Body of pancreas (tissue), 4 donors: ENCODE measurements around the gene RFESD.

Experiments
- CTCF ChIP-seq, 7 experiments: fragments of 450-650 bp in 4 of 7; fragments of 200-600 bp in 3 of 7; sonication (generic) in 3 of 7; IDR thresholded peaks; one replicate each; pipeline ENCODE4 v1.5.1; 2016 to 2019; ENCODE audit warnings: antibody characterized with exemption in 7 of 7
- POLR2A ChIP-seq, 3 donors: fragments of 450-650 bp; IDR thresholded peaks; one replicate each; pipeline ENCODE4 v1.6.1; 2016; ENCODE audit warnings: antibody characterized with exemption in 3 of 3, mild to moderate bottlenecking in 2 of 3

DNA sequence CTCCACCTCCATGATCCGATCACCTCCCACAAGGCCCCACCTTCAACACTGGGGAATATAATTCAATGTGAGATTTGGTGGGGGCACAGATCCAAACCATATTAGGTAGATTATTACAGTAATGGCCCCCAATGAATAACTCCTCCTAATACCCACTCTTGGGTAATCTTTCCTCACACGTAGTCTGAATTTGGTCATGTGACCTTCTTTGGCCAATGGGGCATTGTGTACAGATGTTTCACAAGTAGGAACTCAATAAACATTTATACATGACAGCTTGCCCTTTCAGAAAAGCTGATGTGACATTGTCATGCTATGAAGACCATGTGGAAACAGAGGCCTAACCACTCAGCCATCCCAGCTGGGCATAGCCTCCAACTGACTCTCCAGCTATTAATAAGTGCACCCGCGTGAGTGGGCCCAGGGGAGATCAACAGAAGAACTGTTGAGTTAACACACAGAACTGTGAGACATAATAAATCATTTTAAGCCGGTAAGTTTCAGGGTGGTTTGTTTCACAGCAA is 16.1 kb upstream of the RFESD start:
- TF ChIP-seq CTCF (IDR thresholded peaks at IDR 0.05) (no peak), POLR2A (IDR thresholded peaks at IDR 0.05) (no peak)
